Stimulated activated CD4-positive, alpha-beta T cell treated with anti-CD3 and anti-CD28 coated beads, Interleukin-1b, Interleukin-23, amount 100 ng/mL, for 48 hours (primary cell): ENCODE measurements around the gene CDH24.
A peak's percentile ranks its signal among the peaks of the same experiment; 100 is the strongest.

Experiments used
- DNase-seq: peaks from one replicate; pipeline ENCODE4 v3.0.0-alpha.2; 2020

CDH24 gene

GRCh38 chr14:23089498-23090253 is 32.4 kb upstream of the CDH24 start:
- DNase-seq, result no peak

GRCh38 chr14:23086565-23086964 is 29.2 kb upstream of the CDH24 start:
- no peak for DNase-seq

- peak; percentile 20 for DNase-seq
These were observed 28.1 kb upstream of the CDH24 start for GRCh38 chr14:23085458-23085857.

- DNase-seq, result no peak
These were observed 23.2 kb upstream of the CDH24 start for GRCh38 chr14:23080474-23080873.

- no peak for DNase-seq
These were observed 22.4 kb upstream of the CDH24 start for GRCh38 chr14:23079716-23080115.

DNA sequence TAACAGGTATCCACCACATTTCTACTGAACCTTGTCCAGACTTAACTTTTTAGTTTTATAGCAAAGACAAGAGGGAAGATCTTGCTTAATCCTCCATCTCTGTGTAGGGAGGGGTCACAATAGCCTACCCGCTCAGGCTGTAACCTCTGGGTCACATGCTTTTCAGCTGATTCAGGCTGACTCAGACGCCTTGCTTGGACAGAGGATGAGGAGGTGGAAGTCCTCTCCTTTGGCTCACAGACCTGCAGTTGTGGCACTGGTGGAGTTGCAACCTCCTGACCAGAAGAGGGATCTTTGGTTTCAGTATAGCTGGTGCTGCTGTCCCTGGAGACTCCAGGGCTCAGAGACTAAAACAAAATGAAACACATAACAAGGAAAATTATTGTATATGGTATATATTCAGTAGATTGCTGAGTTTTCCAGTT is 21.4 kb upstream of the CDH24 start:
- DNase-seq, result no peak

- no peak for DNase-seq
These were observed 20.6 kb upstream of the CDH24 start for GRCh38 chr14:23077962-23078361.

DNA sequence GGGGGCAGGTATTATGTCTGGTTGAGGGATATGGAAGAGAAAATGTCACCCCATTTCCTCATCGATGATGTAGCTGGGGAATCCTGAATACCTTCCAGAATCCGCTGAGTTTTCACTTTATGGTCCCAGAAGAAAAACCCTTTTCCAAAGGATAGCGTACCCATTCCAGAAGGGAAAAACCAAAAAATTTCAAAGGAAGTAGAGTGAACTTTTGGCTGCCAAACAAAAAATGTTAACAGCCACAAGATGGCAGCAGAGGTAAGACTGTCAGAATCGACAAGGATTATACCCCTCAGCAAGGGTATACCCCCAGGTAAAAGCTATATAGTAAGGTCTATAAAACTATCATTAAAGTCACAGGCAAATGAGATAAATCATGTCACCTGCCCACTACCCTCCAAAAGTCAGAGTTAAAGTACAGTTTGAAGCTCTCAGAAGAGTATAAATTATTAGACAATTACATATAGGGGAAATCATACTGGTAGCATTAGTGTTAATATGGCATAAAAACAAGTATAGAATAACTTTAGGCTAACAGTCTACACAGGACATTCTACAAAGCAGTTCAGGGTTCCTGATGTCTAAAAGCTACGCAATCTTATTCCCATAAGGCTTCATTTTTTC is 19.6 kb upstream of the CDH24 start:
- no peak for DNase-seq

DNA sequence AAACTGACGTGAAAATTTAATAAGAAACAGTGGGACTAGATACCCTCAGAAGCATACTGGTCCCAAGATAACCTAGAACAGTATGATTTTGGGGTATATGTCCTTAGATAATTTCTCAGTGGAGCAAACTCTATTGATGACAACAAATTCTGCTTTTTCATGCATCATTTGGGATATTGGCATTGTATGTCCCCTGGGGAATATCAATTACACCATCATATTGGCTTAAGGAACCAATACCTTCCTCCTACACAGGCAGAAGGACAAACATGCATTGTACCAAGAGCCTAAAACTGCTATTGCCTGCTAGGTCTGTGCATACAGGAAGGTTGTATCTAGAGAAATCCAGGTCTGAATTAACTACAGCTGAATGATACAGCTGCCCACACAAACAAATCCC is 17.6 kb upstream of the CDH24 start:
- DNase-seq, result no peak

- no peak for DNase-seq
These were observed 14.7 kb upstream of the CDH24 start for GRCh38 chr14:23071921-23072539.

DNA sequence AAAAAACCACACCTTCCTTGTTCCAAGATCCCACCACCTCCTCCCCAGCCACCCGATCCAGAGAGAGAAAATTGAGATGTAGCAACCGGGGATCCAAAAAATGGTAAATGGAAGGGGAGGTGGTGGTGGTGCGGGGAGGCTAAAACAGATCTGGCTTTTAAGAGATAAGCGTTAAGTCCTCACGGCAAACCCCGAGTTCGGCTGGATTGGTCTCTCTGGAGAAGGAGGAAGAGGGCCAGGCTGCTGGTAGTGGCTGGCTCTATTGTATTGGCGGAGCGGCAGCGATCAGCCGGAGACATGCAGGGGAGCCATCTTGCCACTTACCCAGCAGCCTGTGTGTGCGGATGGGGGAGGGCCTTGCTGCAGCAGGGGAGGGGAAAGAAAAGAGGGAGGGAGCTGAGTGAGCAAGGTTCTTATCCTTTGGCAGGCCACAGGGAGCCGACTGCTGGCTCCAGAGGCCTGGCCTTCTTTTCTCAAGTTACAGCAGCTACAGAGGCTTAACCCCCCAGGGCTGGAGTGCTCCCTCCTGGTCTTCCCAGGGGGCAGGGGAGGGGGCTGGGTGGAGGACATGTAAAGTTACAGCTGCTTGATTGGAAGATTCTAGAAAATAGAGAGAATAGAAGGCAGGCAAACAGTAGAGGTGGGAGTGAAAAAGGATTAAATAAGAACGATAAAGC is 14.1 kb upstream of the CDH24 start:
- DNase-seq, result peak; percentile 81

DNA sequence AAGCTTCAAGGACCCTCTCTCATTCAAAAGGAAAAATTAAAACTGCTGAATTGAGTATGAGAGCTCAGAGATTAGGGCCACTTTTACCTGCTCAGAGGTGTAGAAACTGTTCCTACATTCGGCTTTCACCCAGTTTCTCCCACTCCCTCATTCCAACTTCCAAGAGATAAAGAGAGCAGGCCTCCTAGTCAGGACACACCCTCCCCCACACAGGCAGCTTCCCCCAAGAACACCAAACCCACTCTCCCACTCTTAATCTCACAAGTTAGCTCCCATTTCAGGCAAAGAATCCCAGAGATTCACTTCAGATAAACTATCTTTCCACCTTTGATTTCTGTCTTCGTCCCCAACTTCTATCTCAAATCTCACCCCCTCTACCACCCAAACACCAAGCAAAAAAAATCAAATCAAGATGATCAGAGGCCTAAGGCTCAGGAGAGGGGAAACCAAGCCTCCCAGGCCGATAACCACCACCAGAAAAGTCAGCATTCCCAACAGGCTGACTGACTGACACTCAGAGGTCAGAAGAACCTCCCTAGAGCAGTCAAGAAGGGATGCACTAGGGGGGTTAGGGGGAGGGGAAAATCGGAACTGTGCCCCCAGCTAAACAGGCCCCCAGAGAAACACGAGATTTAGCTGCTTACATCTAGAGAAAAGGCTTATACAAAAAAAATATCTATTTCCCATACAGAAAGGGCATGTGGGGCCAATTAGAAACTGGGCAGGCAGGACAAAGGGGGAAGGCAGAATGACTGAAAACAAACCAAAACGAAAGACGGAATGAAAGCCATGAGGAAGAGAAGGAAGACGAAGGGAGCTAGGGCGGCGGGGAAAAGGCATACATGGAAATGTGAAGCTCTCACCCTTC is 13.2 kb upstream of the CDH24 start:
- no peak for DNase-seq

DNA sequence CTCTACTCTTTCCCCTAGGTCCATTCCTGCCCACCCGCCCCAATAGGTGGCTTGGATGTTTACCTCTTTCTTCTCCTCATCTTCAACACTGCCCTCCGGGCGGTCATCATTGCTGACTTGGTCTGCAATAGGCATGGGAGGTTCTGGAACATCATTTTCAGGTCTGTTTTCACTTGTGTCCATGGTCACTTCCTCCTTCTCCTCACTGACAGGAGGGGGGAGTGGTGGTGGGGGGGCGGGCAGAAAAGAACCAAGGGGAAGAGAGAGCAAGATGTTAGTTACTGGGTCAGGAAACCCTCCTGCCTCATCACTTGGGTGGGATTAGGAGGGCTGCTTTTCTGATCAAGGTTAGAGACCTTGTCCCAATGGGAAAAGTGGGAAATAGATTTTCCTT is 12.1 kb upstream of the CDH24 start:
- no peak for DNase-seq

GRCh38 chr14:23068789-23069412 is 11.6 kb upstream of the CDH24 start:
- peak; percentile 69 for DNase-seq

GRCh38 chr14:23067847-23068788 is 10.8 kb upstream of the CDH24 start:
- DNase-seq, result no peak

GRCh38 chr14:23066855-23067744 is 9.8 kb upstream of the CDH24 start:
- no peak for DNase-seq

GRCh38 chr14:23066368-23066767 is 9.0 kb upstream of the CDH24 start:
- no peak for DNase-seq

DNA sequence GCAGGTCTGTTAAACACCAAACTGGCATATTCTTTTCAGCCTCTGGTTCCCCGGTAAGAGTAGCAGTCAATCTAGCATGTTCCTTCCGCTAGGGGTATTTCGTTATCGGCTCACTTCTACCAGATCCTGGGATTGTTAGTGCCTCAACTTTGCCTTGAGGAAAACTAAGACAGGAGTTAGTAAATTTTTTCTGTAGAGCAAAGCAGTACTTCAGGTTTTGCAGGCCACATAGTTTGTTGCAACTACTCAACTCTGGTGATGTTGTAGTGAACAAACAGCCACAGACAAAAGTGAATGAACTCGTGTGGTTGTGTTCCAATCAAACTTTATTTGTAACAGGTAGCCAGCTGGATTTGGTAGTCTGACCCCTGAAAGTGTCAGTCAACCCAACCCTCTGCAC is 6.3 kb upstream of the CDH24 start:
- no peak for DNase-seq

GRCh38 chr14:23062002-23062401 is 4.7 kb upstream of the CDH24 start:
- no peak for DNase-seq
